RPMI7951 (cell line): ENCODE measurements around the gene CDKL4. TPM values are rescaled to one million over a fixed set of nuclear protein-coding genes. Genes with fewer than 3 reads are reported as not detected.
"Not testable (repeated sequence)": the region's sequence is repeated elsewhere in the genome, so short reads cannot be mapped to it uniquely, and the experiment has no call there.

Experiments used
- DNase-seq: peaks from one replicate; pipeline ENCODE4 v3.0.0-alpha.2; 2012; ENCODE audit warnings: low read depth
- total RNA-seq: library from RNA; depleted of rRNA; stranded (reverse); fragments of >200 nt; shearing (Covaris generic); gene quantifications from 2 replicates; pipeline ENCODE4 v1.2.3, GENCODE V29; 2014

CDKL4 gene
- total RNA-seq, 1 experiment from 2014 or later, result 0.12 TPM

GRCh38 chr2:39179974-39180960, 63.5 kb downstream of the CDKL4 start:
- no peak for DNase-seq

- DNase-seq, result no peak
Measured at GRCh38 chr2:39178756-39179155, 65.0 kb downstream of the CDKL4 start.

GRCh38 chr2:39176997-39177396, 66.8 kb downstream of the CDKL4 start:
- no peak for DNase-seq

GRCh38 chr2:39175026-39175812, 68.6 kb downstream of the CDKL4 start:
- DNase-seq, result no peak

GRCh38 chr2:39174022-39174421, 69.7 kb downstream of the CDKL4 start:
- DNase-seq, result no peak

- not testable (repeated sequence) for DNase-seq
Measured at GRCh38 chr2:39172047-39172706, 71.6 kb downstream of the CDKL4 start.

GRCh38 chr2:39171621-39172020, 72.1 kb downstream of the CDKL4 start:
- no peak for DNase-seq

GRCh38 chr2:39164089-39164488, 79.7 kb downstream of the CDKL4 start:
- no peak for DNase-seq

GRCh38 chr2:39160982-39161381, 82.8 kb downstream of the CDKL4 start:
- no peak for DNase-seq

GRCh38 chr2:39159283-39159682, 84.5 kb downstream of the CDKL4 start:
- no peak for DNase-seq

- no peak for DNase-seq
Measured at GRCh38 chr2:39158351-39158750, 85.4 kb downstream of the CDKL4 start.

GRCh38 chr2:39156846-39157245, 86.9 kb downstream of the CDKL4 start:
- no peak for DNase-seq

- DNase-seq, result no peak
Measured at GRCh38 chr2:39156107-39156506, 87.7 kb downstream of the CDKL4 start.

- DNase-seq, result not testable (repeated sequence)
Measured at GRCh38 chr2:39155573-39155972, 88.2 kb downstream of the CDKL4 start.

GRCh38 chr2:39154944-39155343, 88.8 kb downstream of the CDKL4 start:
- DNase-seq, result no peak

GRCh38 chr2:39153312-39153711, 90.5 kb downstream of the CDKL4 start:
- DNase-seq, result no peak

- DNase-seq, result no peak
Measured at GRCh38 chr2:39152504-39152903, 91.3 kb downstream of the CDKL4 start.

GRCh38 chr2:39150890-39151497, 92.8 kb downstream of the CDKL4 start:
- DNase-seq, result no peak

- no peak for DNase-seq
Measured at GRCh38 chr2:39150102-39150562, 93.6 kb downstream of the CDKL4 start.

- DNase-seq, result no peak
Measured at GRCh38 chr2:39146630-39147029, 97.1 kb downstream of the CDKL4 start.

- no peak for DNase-seq
Measured at GRCh38 chr2:39145906-39146421, 97.8 kb downstream of the CDKL4 start.
